RWPE1 (cell line): ENCODE measurements around the gene DIABLO.

Source experiments
- CTCF ChIA-PET: fragments of 350-600 bp; sonication (Branson Sonifier 250); formaldehyde crosslinking; extraction: SDS; loops from one replicate; lab custom pipeline; 2021; lab: Yijun Ruan, JAX
- POLR2A ChIA-PET: fragments of 400-600 bp; formaldehyde crosslinking; extraction: SDS; loops from one replicate; lab custom pipeline; 2020; ENCODE audit warnings: antibody characterized with exemption; ENCODE audit not compliant: low non-redundant PET; lab: Yijun Ruan, JAX
- DNase-seq: peaks from one replicate; pipeline ENCODE4 v3.0.0; 2012; ENCODE audit warnings: low spot score
- H3K27ac ChIP-seq: fragments of 450-650 bp; 2 replicates; pipeline ENCODE4 v1.5.1; 2017
- TF ChIP-seq, protein P1 (sequence below): fragments of 450-650 bp; conservative IDR thresholded peaks from 2 replicates; pipeline ENCODE4 v1.5.1; 2017; ENCODE audit warnings: low read depth, mild to moderate bottlenecking

The DIABLO gene

GRCh38 chr12:122216445-122216844 lies 9.4 kb downstream of the DIABLO start:
- ChIA-PET POLR2A (interaction anchor here (0.5 kb wide), 1 partner anchor 22 kb away, joined by 3 read pairs; no protein-coding TSS in a partner anchor), CTCF (no interaction called here)
- TF ChIP-seq, protein P1, sequence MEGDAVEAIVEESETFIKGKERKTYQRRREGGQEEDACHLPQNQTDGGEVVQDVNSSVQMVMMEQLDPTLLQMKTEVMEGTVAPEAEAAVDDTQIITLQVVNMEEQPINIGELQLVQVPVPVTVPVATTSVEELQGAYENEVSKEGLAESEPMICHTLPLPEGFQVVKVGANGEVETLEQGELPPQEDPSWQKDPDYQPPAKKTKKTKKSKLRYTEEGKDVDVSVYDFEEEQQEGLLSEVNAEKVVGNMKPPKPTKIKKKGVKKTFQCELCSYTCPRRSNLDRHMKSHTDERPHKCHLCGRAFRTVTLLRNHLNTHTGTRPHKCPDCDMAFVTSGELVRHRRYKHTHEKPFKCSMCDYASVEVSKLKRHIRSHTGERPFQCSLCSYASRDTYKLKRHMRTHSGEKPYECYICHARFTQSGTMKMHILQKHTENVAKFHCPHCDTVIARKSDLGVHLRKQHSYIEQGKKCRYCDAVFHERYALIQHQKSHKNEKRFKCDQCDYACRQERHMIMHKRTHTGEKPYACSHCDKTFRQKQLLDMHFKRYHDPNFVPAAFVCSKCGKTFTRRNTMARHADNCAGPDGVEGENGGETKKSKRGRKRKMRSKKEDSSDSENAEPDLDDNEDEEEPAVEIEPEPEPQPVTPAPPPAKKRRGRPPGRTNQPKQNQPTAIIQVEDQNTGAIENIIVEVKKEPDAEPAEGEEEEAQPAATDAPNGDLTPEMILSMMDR: no peak
- no peak for DNase-seq
- H3K27ac ChIP-seq: no peak overlapping the region

GRCh38 chr12:122215771-122216170 lies 10.1 kb downstream of the DIABLO start:
- ChIA-PET CTCF (interaction anchor here (0.6 to 0.7 kb wide), 2 partner anchors 22 to 159 kb away, joined by 3 to 8 read pairs; no protein-coding TSS in a partner anchor), POLR2A (interaction anchor here (0.6 kb wide), 1 partner anchor 215 kb away, joined by 3 read pairs; no protein-coding TSS in a partner anchor)
- TF ChIP-seq, protein P1: no peak
- no peak overlapping the region for H3K27ac ChIP-seq
- DNase-seq: no peak

- no peak for DNase-seq
- ChIA-PET POLR2A (interaction anchor here (0.5 kb wide), 1 partner anchor 1311 kb away, joined by 3 read pairs; no protein-coding TSS in a partner anchor), CTCF (no interaction called here)
- TF ChIP-seq, protein P1: no peak
- H3K27ac ChIP-seq: peak overlapping the region; percentile 42
Observed at GRCh38 chr12:122208073-122208820, 17.6 kb downstream of the DIABLO start.

- TF ChIP-seq, protein P1: no peak
- ChIA-PET CTCF (interaction anchor here (0.7 kb wide), 1 partner anchor 294 kb away, joined by 3 read pairs; the partner anchor contains the start of gene ZCCHC8), POLR2A (no interaction called here)
- no peak for DNase-seq
- H3K27ac ChIP-seq: peak overlapping the region; percentile 15; the same call in 1 of the 2 replicates
Observed at GRCh38 chr12:122207391-122207790, 18.5 kb downstream of the DIABLO start.

DNA sequence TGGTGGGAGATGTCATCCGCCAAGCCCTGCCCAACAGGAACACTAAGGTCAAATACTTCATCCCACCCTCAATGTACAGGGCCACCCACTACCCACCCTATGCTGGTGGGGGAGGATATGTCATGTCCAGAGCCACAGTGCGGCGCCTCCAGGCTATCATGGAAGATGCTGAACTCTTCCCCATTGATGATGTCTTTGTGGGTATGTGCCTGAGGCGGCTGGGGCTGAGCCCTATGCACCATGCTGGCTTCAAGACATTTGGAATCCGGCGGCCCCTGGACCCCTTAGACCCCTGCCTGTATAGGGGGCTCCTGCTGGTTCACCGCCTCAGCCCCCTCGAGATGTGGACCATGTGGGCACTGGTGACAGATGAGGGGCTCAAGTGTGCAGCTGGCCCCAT lies 18.9 kb downstream of the DIABLO start:
- H3K27ac ChIP-seq: peak overlapping the region; percentile 15; the same call in 1 of the 2 replicates
- no peak for DNase-seq
- TF ChIP-seq, protein P1: no peak
- ChIA-PET CTCF (interaction anchor here (0.7 kb wide), 1 partner anchor 294 kb away, joined by 3 read pairs; the partner anchor contains the start of gene ZCCHC8), POLR2A (no interaction called here)

GRCh38 chr12:122206111-122206881 lies 19.6 kb downstream of the DIABLO start:
- ChIA-PET POLR2A (no interaction called here), CTCF (no interaction called here)
- no peak overlapping the region for H3K27ac ChIP-seq
- TF ChIP-seq, protein P1: no peak
- no peak for DNase-seq
